OCI-LY7 (cell line): ENCODE results near the gene SLC44A5. TPM values are rescaled to one million over a fixed set of nuclear protein-coding genes. Genes with fewer than 3 reads are reported as not detected.

Experiments used
- BruUV-seq: library from RNA; stranded (reverse); fragments of 400-500 nt; replicated peaks from 2 replicates; lab custom pipeline; 2021; lab: Mats Ljungman, UMichigan
- CTCF ChIA-PET: fragments of 300-600 bp; sonication (Branson Sonifier 250); formaldehyde crosslinking; loops from one replicate; lab custom pipeline; 2022; ENCODE audit warnings: antibody characterized with exemption; ENCODE audit not compliant: unreplicated experiment; lab: Charles Lee
- POLR2A ChIA-PET: fragments of 300-600 bp; sonication (Branson Sonifier 250); formaldehyde crosslinking; loops from one replicate; lab custom pipeline; 2022; ENCODE audit warnings: antibody characterized with exemption; lab: Charles Lee
- DNase-seq: peaks from one replicate; pipeline ENCODE4 v3.0.0-alpha.2; 2015; ENCODE audit warnings: low spot score
- H2AFZ ChIP-seq: fragments of 200-600 bp; sonication (generic), shearing (Covaris generic); 2 replicates; pipeline ENCODE4 v1.6.1; 2014; ENCODE audit warnings: mild to moderate bottlenecking, antibody characterized with exemption, low read length, moderate library complexity
- H3K27ac ChIP-seq: fragments of 200-600 bp; sonication (generic); 2 replicates; pipeline ENCODE4 v1.5.1; 2014; ENCODE audit warnings: mixed run types, low read depth, mild to moderate bottlenecking, moderate library complexity, low read length, inconsistent platforms; ENCODE audit not compliant: poor library complexity, severe bottlenecking
- H3K36me3 ChIP-seq: fragments of 200-600 bp; sonication (generic); 2 replicates; pipeline ENCODE4 v1.6.1; 2014; ENCODE audit warnings: mild to moderate bottlenecking, antibody characterized with exemption, low read length, moderate library complexity, mixed read lengths; ENCODE audit not compliant: insufficient read depth
- H3K4me1 ChIP-seq: fragments of 200-600 bp; sonication (generic); 2 replicates; pipeline ENCODE4 v1.5.1; 2014; ENCODE audit warnings: mild to moderate bottlenecking, low read length; ENCODE audit not compliant: insufficient read depth, poor library complexity, severe bottlenecking
- H3K4me2 ChIP-seq: fragments of 200-600 bp; sonication (generic); 2 replicates; pipeline ENCODE4 v1.6.1; 2014; ENCODE audit warnings: mild to moderate bottlenecking, low read length
- H3K4me3 ChIP-seq: fragments of 200-600 bp; sonication (generic); 2 replicates; pipeline ENCODE4 v1.5.1; 2014; ENCODE audit warnings: mild to moderate bottlenecking, low read depth, low read length; ENCODE audit not compliant: poor library complexity, severe bottlenecking
- H3K79me2 ChIP-seq: fragments of 200-600 bp; sonication (generic); 2 replicates; pipeline ENCODE4 v1.6.1; 2016; ENCODE audit warnings: low read depth, mild to moderate bottlenecking, low read length, moderate library complexity, mixed read lengths; ENCODE audit not compliant: insufficient read depth
- H3K9me2 ChIP-seq: fragments of 200-600 bp; sonication (generic); 2 replicates; pipeline ENCODE4 v1.6.1; 2016; ENCODE audit warnings: mild to moderate bottlenecking, low read length, mixed read lengths; ENCODE audit not compliant: insufficient read depth
- H3K9me3 ChIP-seq: fragments of 200-600 bp; sonication (generic); 2 replicates; pipeline ENCODE4 v1.6.1; 2014; ENCODE audit warnings: mild to moderate bottlenecking, mixed run types, low read length, mixed read lengths
- H4K20me1 ChIP-seq: fragments of 200-600 bp; sonication (generic); 2 replicates; pipeline ENCODE4 v1.6.1; 2014; ENCODE audit warnings: mild to moderate bottlenecking, antibody characterized with exemption, low read length, moderate library complexity, mixed read lengths; ENCODE audit not compliant: insufficient read depth
- CTCF ChIP-seq: fragments of 200-600 bp; sonication (generic); conservative IDR thresholded peaks from 2 replicates; pipeline ENCODE4 v1.5.1; 2014; ENCODE audit warnings: mild to moderate bottlenecking, antibody characterized with exemption, low read length, moderate library complexity, mixed read lengths
- EZH2phosphoT487 ChIP-seq: fragments of 200-600 bp; sonication (generic); IDR thresholded peaks from 2 replicates; pipeline ENCODE4 v1.6.1; 2018; ENCODE audit warnings: low read depth, borderline replicate concordance, mild to moderate bottlenecking, mixed run types, antibody characterized with exemption, low read length, moderate library complexity, mixed read lengths
- intact Hi-C: fragments of 100-400 bp; cut with micrococcal nuclease; formaldehyde crosslinking; loops from one replicate; pipeline ENCODE4 v1.10.0; 2022; ENCODE audit not compliant: unreplicated experiment
- total RNA-seq, 2 experiments: library from RNA; depleted of rRNA in 1 of 2; stranded (reverse); fragments of >200 nt in 1 of 2; shearing (Covaris generic) in 1 of 2; gene quantifications; 2 replicates each; pipeline ENCODE4 v1.2.3, GENCODE V29; 2014 to 2022

The SLC44A5 gene
- total RNA-seq, 2 experiments from 2014 or later: not detected

- H4K20me1 ChIP-seq: no peaks in the 10 kb centered on the region
- H3K4me3 ChIP-seq: no peak overlapping the region
- CTCF ChIA-PET: no interaction called here
- no peaks in the 10 kb centered on the region for H3K36me3 ChIP-seq
- no peak overlapping the region for H3K27ac ChIP-seq
- H3K9me2 ChIP-seq: no peaks in the 10 kb centered on the region
- H3K4me1 ChIP-seq: no peaks in the 10 kb centered on the region
- intact Hi-C loops: no loop called here
- TF ChIP-seq EZH2phosphoT487 (no peak), CTCF (no peak)
- H3K9me3 ChIP-seq: no peaks in the 10 kb centered on the region
- no peak for DNase-seq
- no TSS peak for BruUV-seq
- H3K79me2 ChIP-seq: no peaks in the 10 kb centered on the region
- POLR2A ChIA-PET: interaction anchor here (0.7 to 1.7 kb wide), 5 partner anchors 14 to 1218 kb away, joined by 3 to 6 read pairs (median 4); no protein-coding TSS in a partner anchor
- H3K4me2 ChIP-seq: no peak overlapping the region
- H2AFZ ChIP-seq: no peak overlapping the region
These were observed 141.2 kb downstream of the SLC44A5 start for GRCh38 chr1:75469586-75470173.

- no TSS peak for BruUV-seq
- intact Hi-C loops: no loop called here
- TF ChIP-seq EZH2phosphoT487 (no peak), CTCF (no peak)
These were observed 149.0 kb downstream of the SLC44A5 start for GRCh38 chr1:75461808-75462325.

GRCh38 chr1:75449998-75450397 is 160.9 kb downstream of the SLC44A5 start:
- H4K20me1 ChIP-seq: no peaks in the 10 kb centered on the region
- CTCF ChIA-PET: no interaction called here
- H3K79me2 ChIP-seq: no peaks in the 10 kb centered on the region
- POLR2A ChIA-PET: interaction anchor here (1.2 kb wide), 1 partner anchor 49 kb away, joined by 4 read pairs; no protein-coding TSS in a partner anchor
- H3K4me3 ChIP-seq: no peak overlapping the region
- no peaks in the 10 kb centered on the region for H3K36me3 ChIP-seq
- no peaks in the 10 kb centered on the region for H3K9me2 ChIP-seq
- intact Hi-C loops: no loop called here
- no peak overlapping the region for H3K27ac ChIP-seq
- no peaks in the 10 kb centered on the region for H3K4me1 ChIP-seq
- no TSS peak for BruUV-seq
- DNase-seq: no peak
- H3K4me2 ChIP-seq: no peak overlapping the region
- no peaks in the 10 kb centered on the region for H3K9me3 ChIP-seq
- TF ChIP-seq CTCF: no peak
- TF ChIP-seq EZH2phosphoT487: no peak
- no peak overlapping the region for H2AFZ ChIP-seq

More at GRCh38 chr1:75461808-75462325, 149.0 kb downstream of the SLC44A5 start:
- Histone ChIP-seq H2AFZ (no peak overlapping the region), H3K4me3 (no peak overlapping the region), H3K9me3 (no peaks in the 10 kb centered on the region), H3K79me2 (no peaks in the 10 kb centered on the region), H3K36me3 (no peaks in the 10 kb centered on the region), H3K27ac (no peak overlapping the region), H3K4me2 (no peak overlapping the region), H3K4me1 (no peaks in the 10 kb centered on the region), H4K20me1 (no peaks in the 10 kb centered on the region), H3K9me2 (no peaks in the 10 kb centered on the region)
- ChIA-PET CTCF (no interaction called here), POLR2A (no interaction called here)
- DNase-seq: no peak
